ENCODE measurements around the gene CAVIN2.

Gene CAVIN2

GRCh38 chr2:191797942-191798876, 48.7 kb downstream of the CAVIN2 start:
- Histone ChIP-seq H3K27ac (no peak overlapping the region), H3K36me3 (replicated peaks) (no peaks in the 10 kb centered on the region), H3K4me3 (ENCODE audit: low read depth, low read length) (no peak overlapping the region), H3K27me3 (replicated peaks) (no peaks in the 10 kb centered on the region)
- DNase-seq, result no peak
- in situ Hi-C loops (cut with HindIII; ENCODE audit: low pct_ligation_motif_present, low sequenced_read_pairs), result no loop called here
- no peak for TF ChIP-seq CTCF (IDR thresholded peaks at IDR 0.05; ENCODE audit: low read depth, low read length, missing control alignments)

- H3K36me3 ChIP-seq (replicated peaks), result no peaks in the 10 kb centered on the region
- H3K27me3 ChIP-seq (replicated peaks), result no peaks in the 10 kb centered on the region
- in situ Hi-C loops (cut with HindIII; ENCODE audit: low pct_ligation_motif_present, low sequenced_read_pairs), result no loop called here
- no peak for DNase-seq
- no peak overlapping the region for H3K4me3 ChIP-seq (ENCODE audit: low read depth, low read length)
- no peak overlapping the region for H3K27ac ChIP-seq
- no peak for TF ChIP-seq CTCF (IDR thresholded peaks at IDR 0.05; ENCODE audit: low read depth, low read length, missing control alignments)
Observed at GRCh38 chr2:191797500-191797899, 49.4 kb downstream of the CAVIN2 start.

GRCh38 chr2:191795715-191796114, 51.2 kb downstream of the CAVIN2 start:
- H3K27ac ChIP-seq, result no peak overlapping the region

GRCh38 chr2:191791953-191792560, 54.8 kb downstream of the CAVIN2 start:
- Histone ChIP-seq H3K27ac (no peak overlapping the region), H3K36me3 (replicated peaks) (no peaks in the 10 kb centered on the region), H3K27me3 (replicated peaks) (no peaks in the 10 kb centered on the region), H3K4me3 (ENCODE audit: low read depth, low read length) (no peak overlapping the region)
- no peak for TF ChIP-seq CTCF (IDR thresholded peaks at IDR 0.05; ENCODE audit: low read depth, low read length, missing control alignments)
- in situ Hi-C loops (cut with HindIII; ENCODE audit: low pct_ligation_motif_present, low sequenced_read_pairs), result no loop called here
- DNase-seq, result no peak

More at GRCh38 chr2:191795715-191796114, 51.2 kb downstream of the CAVIN2 start:
- no peaks in the 10 kb centered on the region for H3K36me3 ChIP-seq (replicated peaks)
- no peak for DNase-seq
- TF ChIP-seq CTCF (IDR thresholded peaks at IDR 0.05; ENCODE audit: low read depth, low read length, missing control alignments), result no peak
- in situ Hi-C loops (cut with HindIII; ENCODE audit: low pct_ligation_motif_present, low sequenced_read_pairs), result no loop called here
- H3K27me3 ChIP-seq (replicated peaks), result no peaks in the 10 kb centered on the region
- no peak overlapping the region for H3K4me3 ChIP-seq (ENCODE audit: low read depth, low read length)

GRCh38 chr2:191790737-191791136, 56.2 kb downstream of the CAVIN2 start:
- in situ Hi-C loops (cut with HindIII; ENCODE audit: low pct_ligation_motif_present, low sequenced_read_pairs), result no loop called here
- H3K27me3 ChIP-seq (replicated peaks), result no peaks in the 10 kb centered on the region
- no peak overlapping the region for H3K4me3 ChIP-seq (ENCODE audit: low read depth, low read length)
- no peak for TF ChIP-seq CTCF (IDR thresholded peaks at IDR 0.05; ENCODE audit: low read depth, low read length, missing control alignments)
- DNase-seq, result peak; percentile 19
- H3K27ac ChIP-seq, result no peak overlapping the region
- H3K36me3 ChIP-seq (replicated peaks), result no peaks in the 10 kb centered on the region

Measured in brain microvascular endothelial cell (primary cell).